DLD1 (cell line): ENCODE measurements around the gene ADAMTSL3.

ENCODE experiments used
- in situ Hi-C: cut with HindIII; loops from 2 replicates; pipeline ENCODE4 v1.10.0; 2017; ENCODE audit warnings: low sequenced_read_pairs

ADAMTSL3 gene

DNA sequence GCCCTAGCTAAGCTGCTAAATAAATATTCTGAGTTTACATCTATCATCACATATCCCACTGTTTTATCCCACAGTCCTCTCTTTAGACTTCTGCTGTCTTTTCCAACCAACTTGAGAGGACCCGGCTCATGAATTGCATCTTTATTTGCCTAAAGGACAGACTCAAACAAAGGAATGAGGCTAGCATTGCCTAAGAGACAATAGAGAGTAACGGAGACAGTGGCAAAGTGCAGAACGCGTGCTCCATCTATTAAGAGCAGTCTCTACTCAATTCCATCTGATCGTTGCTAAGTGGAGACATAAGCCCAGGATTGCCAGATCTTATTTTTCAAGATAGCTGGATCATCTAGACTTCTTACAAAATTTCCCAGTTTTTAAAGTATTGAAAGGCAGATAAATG, 2.3 kb downstream of the ADAMTSL3 start:
- in situ Hi-C loops = no loop called here

- in situ Hi-C loops = no loop called here
Measured at GRCh38 chr15:83656943-83657528, 3.1 kb downstream of the ADAMTSL3 start.

- in situ Hi-C loops = no loop called here
Measured at GRCh38 chr15:83657549-83657948, 3.6 kb downstream of the ADAMTSL3 start.

GRCh38 chr15:83658430-83659416, 4.8 kb downstream of the ADAMTSL3 start:
- in situ Hi-C loops = no loop called here

- in situ Hi-C loops = no loop called here
Measured at GRCh38 chr15:83659417-83659812, 5.5 kb downstream of the ADAMTSL3 start.

- in situ Hi-C loops = no loop called here
Measured at GRCh38 chr15:83665480-83665879, 11.6 kb downstream of the ADAMTSL3 start.

GRCh38 chr15:83670672-83671229, 16.8 kb downstream of the ADAMTSL3 start:
- in situ Hi-C loops = no loop called here

DNA sequence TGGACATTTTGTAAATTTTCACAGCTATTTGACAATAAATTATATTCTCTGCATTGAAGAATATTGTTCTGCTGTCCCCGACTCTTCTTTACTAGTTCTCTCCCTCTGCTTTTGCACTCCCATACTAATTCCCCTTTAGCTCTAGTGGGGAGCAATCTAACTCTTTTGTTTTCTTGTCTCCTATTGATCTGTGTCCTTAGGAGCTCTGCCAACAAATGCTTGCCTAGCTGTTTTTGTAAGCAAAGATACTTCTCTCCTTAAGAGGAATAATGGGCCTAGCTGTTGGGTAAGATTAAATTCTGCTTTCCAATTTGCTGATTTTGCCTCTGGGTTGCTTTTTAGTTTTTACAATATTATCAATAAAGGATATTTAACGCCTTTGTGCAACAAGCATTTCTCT, 17.7 kb downstream of the ADAMTSL3 start:
- in situ Hi-C loops = no loop called here

- in situ Hi-C loops = no loop called here
Measured at GRCh38 chr15:83673385-83673784, 19.5 kb downstream of the ADAMTSL3 start.

GRCh38 chr15:83682476-83683088, 28.7 kb downstream of the ADAMTSL3 start:
- in situ Hi-C loops = no loop called here

DNA sequence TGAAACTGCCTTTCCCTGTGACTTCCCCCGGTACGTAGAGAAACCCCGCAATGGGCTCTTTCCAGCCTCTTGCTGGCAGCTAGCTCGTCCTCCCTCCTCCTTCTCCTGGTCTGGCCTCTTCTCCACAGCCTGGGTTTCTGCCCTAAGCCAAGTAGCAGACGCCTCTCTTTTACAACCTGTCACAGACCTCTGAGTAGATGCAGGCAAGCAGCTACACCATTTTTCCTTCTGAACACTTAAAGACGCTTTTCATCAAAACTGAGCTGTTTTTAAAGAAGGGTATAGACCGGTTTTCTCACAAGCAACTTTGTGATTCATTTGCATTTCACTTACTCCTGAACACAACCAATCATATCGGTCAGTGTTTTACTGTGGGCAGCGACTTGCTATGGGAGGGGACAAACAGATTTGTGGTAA, 32.0 kb downstream of the ADAMTSL3 start:
- in situ Hi-C loops = no loop called here

- in situ Hi-C loops = no loop called here
Measured at GRCh38 chr15:83688201-83688600, 34.3 kb downstream of the ADAMTSL3 start.

DNA sequence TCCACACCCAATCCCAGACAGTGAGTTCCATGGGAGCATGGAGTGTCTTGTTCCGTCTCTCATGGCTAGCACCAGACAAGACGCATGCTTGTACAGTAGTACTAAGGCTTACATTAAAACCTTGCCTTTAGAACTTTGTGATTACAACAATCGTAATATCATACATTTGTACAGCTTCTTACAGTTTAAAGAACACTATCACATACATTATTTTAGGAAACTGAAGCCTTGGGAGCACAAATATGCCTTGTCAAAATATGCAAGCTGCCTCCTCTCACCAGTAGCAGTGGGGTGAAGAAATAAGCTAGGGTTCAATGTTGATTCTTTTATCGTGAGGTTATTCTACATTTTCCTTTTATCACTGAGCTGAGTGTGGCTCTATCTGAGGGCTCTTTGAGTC, 36.8 kb downstream of the ADAMTSL3 start:
- in situ Hi-C loops = no loop called here

GRCh38 chr15:83692746-83693581, 39.0 kb downstream of the ADAMTSL3 start:
- in situ Hi-C loops = no loop called here

- in situ Hi-C loops = no loop called here
Measured at GRCh38 chr15:83694015-83694414, 40.1 kb downstream of the ADAMTSL3 start.

DNA sequence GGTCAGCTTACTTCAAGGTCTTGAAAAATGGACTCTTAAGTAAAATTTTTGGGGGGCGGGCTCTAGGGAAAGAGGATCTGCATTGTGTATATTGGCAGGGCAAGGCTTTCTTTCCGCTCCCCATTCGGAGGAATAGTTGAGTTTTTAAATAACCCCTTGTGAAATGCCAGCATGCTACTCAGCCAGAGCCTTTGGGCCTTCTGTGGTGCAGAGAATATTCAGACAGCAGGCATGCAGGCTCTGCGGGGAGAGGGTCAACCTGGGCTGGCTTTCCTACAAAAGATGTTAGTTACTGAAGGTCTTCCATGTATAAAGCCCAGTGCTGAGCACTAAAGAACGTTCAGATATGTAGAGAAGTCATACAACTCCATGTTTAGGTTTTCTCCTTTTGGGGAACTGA, 40.6 kb downstream of the ADAMTSL3 start:
- in situ Hi-C loops = no loop called here

DNA sequence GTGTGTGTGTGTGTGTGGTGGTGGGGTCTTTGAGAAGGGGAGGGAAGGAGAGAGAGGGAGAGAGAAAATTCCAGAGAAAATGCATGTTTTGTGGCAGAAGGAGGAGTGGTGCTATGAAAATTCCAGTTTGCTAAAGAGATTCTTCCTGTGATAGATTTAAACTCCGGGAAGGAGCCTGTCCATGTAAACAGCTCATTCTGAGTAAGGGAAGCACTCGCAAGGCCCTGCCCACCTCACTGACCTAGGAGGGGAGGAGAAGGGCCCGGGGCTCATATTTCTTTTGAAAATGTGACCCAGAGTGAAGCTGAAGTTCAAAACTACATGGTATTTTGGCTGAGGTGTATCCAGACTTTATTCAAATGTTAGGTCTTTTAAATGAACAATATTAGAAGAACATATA, 41.3 kb downstream of the ADAMTSL3 start:
- in situ Hi-C loops = no loop called here

GRCh38 chr15:83695901-83696425, 42.0 kb downstream of the ADAMTSL3 start:
- in situ Hi-C loops = no loop called here

GRCh38 chr15:83697716-83698115, 43.8 kb downstream of the ADAMTSL3 start:
- in situ Hi-C loops = no loop called here

DNA sequence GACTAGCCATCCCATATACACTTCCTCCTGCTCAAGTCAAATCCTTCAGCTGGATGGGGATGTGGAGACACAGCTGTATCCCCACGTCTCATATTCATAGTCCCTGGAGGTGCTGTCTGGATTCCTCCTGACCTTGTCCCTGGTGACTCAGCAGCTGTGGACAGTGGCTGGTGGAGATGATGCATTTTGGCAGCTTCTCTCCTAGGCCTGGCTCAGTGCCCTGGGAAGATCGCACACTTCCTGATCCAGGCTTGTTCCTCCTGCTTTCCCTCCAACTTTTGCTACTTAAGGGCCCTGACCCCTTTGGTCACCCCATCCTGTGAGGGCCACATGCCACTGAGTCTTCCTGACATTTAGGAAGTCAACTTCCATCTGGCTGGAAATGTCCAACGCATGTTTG, 44.4 kb downstream of the ADAMTSL3 start:
- in situ Hi-C loops = no loop called here
